H9 (cell line): ENCODE measurements around the gene RPL14. TPM values are rescaled to one million over a fixed set of nuclear protein-coding genes. Genes with fewer than 3 reads are reported as not detected.

Experiments used
- DNase-seq: peaks from one replicate; pipeline ENCODE4 v3.0.0-alpha.2; 2017
- H2AFZ ChIP-seq: one replicate; pipeline ENCODE4 v1.6.1; 2013; ENCODE audit warnings: mild to moderate bottlenecking, low read length, control low read depth, moderate library complexity
- H2AK5ac ChIP-seq: 2 replicates; pipeline ENCODE4 v1.6.1; 2013; ENCODE audit warnings: low read length, control low read depth, mixed read lengths; ENCODE audit not compliant: insufficient read length
- H2BK120ac ChIP-seq: one replicate; pipeline ENCODE4 v1.6.1; 2013; ENCODE audit warnings: low read depth, mild to moderate bottlenecking, low read length, control low read depth, inconsistent platforms; ENCODE audit not compliant: poor library complexity, severe bottlenecking
- H2BK12ac ChIP-seq: 2 replicates; pipeline ENCODE4 v1.6.1; 2013; ENCODE audit warnings: low read length, control low read depth, mixed read lengths, low read depth; ENCODE audit not compliant: insufficient read length
- H2BK15ac ChIP-seq: 2 replicates; pipeline ENCODE4 v1.6.1; 2013; ENCODE audit warnings: low read depth, low read length, control low read depth
- H2BK20ac ChIP-seq: one replicate; pipeline ENCODE4 v1.6.1; 2013; ENCODE audit warnings: low read depth, mild to moderate bottlenecking, low read length, control low read depth, inconsistent platforms; ENCODE audit not compliant: poor library complexity, severe bottlenecking
- H2BK5ac ChIP-seq: 2 replicates; pipeline ENCODE4 v1.6.1; 2013; ENCODE audit warnings: low read length, control low read depth, mixed read lengths; ENCODE audit not compliant: insufficient read length
- H3K14ac ChIP-seq: 2 replicates; pipeline ENCODE4 v1.6.1; 2013; ENCODE audit warnings: low read length, control low read depth; ENCODE audit not compliant: insufficient read depth
- H3K18ac ChIP-seq: 2 replicates; pipeline ENCODE4 v1.6.1; 2013; ENCODE audit warnings: low read depth, mild to moderate bottlenecking, mixed read lengths, low read length, control low read depth; ENCODE audit not compliant: insufficient read length
- H3K23ac ChIP-seq: 2 replicates; pipeline ENCODE4 v1.6.1; 2013; ENCODE audit warnings: low read length, control low read depth, mixed read lengths, low read depth; ENCODE audit not compliant: insufficient read length
- H3K23me2 ChIP-seq: 2 replicates; pipeline ENCODE4 v1.6.1; 2013; ENCODE audit warnings: low read depth, mild to moderate bottlenecking, mixed read lengths, low read length, control low read depth; ENCODE audit not compliant: insufficient read length, poor library complexity, severe bottlenecking
- H3K27ac ChIP-seq: 2 replicates; pipeline ENCODE4 v1.5.1; 2013; ENCODE audit warnings: low read length, control low read depth, mixed read lengths, low read depth; ENCODE audit not compliant: insufficient read length
- H3K27me3 ChIP-seq: 2 replicates; pipeline ENCODE4 v1.6.1; 2013; ENCODE audit warnings: low read length, control low read depth, inconsistent platforms; ENCODE audit not compliant: insufficient read depth
- H3K4ac ChIP-seq: 2 replicates; pipeline ENCODE4 v1.6.1; 2013; ENCODE audit warnings: low read depth, mild to moderate bottlenecking, control low read depth, inconsistent platforms, low read length, moderate library complexity
- H3K4me1 ChIP-seq: 2 replicates; pipeline ENCODE4 v1.6.1; 2013; ENCODE audit warnings: low read length, control low read depth, inconsistent platforms; ENCODE audit not compliant: insufficient read depth
- H3K4me2 ChIP-seq: 2 replicates; pipeline ENCODE4 v1.6.1; 2013; ENCODE audit warnings: low read length, control low read depth, mixed read lengths; ENCODE audit not compliant: insufficient read length, insufficient read depth
- H3K56ac ChIP-seq: 2 replicates; pipeline ENCODE4 v1.6.1; 2013; ENCODE audit warnings: low read depth, mild to moderate bottlenecking, mixed read lengths, low read length, control low read depth; ENCODE audit not compliant: insufficient read length
- H3K79me1 ChIP-seq: 2 replicates; pipeline ENCODE4 v1.6.1; 2013; ENCODE audit warnings: low read depth, mild to moderate bottlenecking, moderate library complexity, low read length, control low read depth, inconsistent platforms; ENCODE audit not compliant: insufficient read depth, poor library complexity, severe bottlenecking
- H3K79me2 ChIP-seq: 2 replicates; pipeline ENCODE4 v1.6.1; 2013; ENCODE audit warnings: low read length, control low read depth, inconsistent platforms; ENCODE audit not compliant: insufficient read depth
- H3K9ac ChIP-seq: 2 replicates; pipeline ENCODE4 v1.6.1; 2013; ENCODE audit warnings: low read length, control low read depth, mixed read lengths; ENCODE audit not compliant: insufficient read length; ENCODE audit errors: extremely low read depth
- H3K9me3 ChIP-seq: one replicate; pipeline ENCODE4 v1.6.1; 2013; ENCODE audit warnings: low read depth, low read length, inconsistent platforms; ENCODE audit not compliant: control insufficient read depth
- H3T11ph ChIP-seq: one replicate; pipeline ENCODE4 v1.6.1; 2013; ENCODE audit warnings: mild to moderate bottlenecking, low read length, control low read depth, inconsistent platforms
- H4K20me1 ChIP-seq: one replicate; pipeline ENCODE4 v1.6.1; 2013; ENCODE audit not compliant: control insufficient read depth, insufficient read length, insufficient read depth
- H4K5ac ChIP-seq: 2 replicates; pipeline ENCODE4 v1.6.1; 2013; ENCODE audit warnings: low read depth, mild to moderate bottlenecking, mixed read lengths, low read length, control low read depth; ENCODE audit not compliant: insufficient read length
- H4K8ac ChIP-seq: replicated peaks from 2 replicates; pipeline ENCODE4 v1.6.1; 2013; ENCODE audit warnings: low read length, control low read depth, mixed read lengths, low read depth; ENCODE audit not compliant: insufficient read length
- H4K91ac ChIP-seq: 2 replicates; pipeline ENCODE4 v1.6.1; 2013; ENCODE audit warnings: low read depth, mild to moderate bottlenecking, moderate library complexity, mixed read lengths, low read length, control low read depth; ENCODE audit not compliant: insufficient read length
- H3K27ac Mint-ChIP-seq, 3 experiments: 2 replicates in 2 of 3; 3 replicates in 1 of 3; pipeline ENCODE4 v1.8.0; 2020 to 2021; ENCODE audit warnings: mixed read lengths in 3 of 3, mild to moderate bottlenecking in 1 of 3, moderate library complexity in 1 of 3
- H3K27me3 Mint-ChIP-seq: 2 replicates; pipeline ENCODE4 v1.8.0; 2021; ENCODE audit warnings: low read depth, mild to moderate bottlenecking, moderate library complexity, mixed read lengths
- H3K36me3 Mint-ChIP-seq, 3 experiments: 2 replicates in 2 of 3; 3 replicates in 1 of 3; pipeline ENCODE4 v1.8.0; 2020 to 2021; ENCODE audit warnings: low read depth in 3 of 3, mixed read lengths in 3 of 3; ENCODE audit not compliant: insufficient read depth in 1 of 3
- H3K4me1 Mint-ChIP-seq, 2 experiments: 2 replicates each; pipeline ENCODE4 v1.8.0; 2020; ENCODE audit warnings: mixed read lengths in 2 of 2
- H3K4me3 Mint-ChIP-seq, 2 experiments: 2 replicates in 1 of 2; 3 replicates in 1 of 2; pipeline ENCODE4 v1.8.0; 2020 to 2021; ENCODE audit warnings: mild to moderate bottlenecking in 2 of 2, mixed read lengths in 2 of 2, moderate library complexity in 1 of 2
- H3K9me3 Mint-ChIP-seq, 2 experiments: 2 replicates in 1 of 2; 3 replicates in 1 of 2; pipeline ENCODE4 v1.8.0; 2020; ENCODE audit warnings: mild to moderate bottlenecking in 2 of 2, mixed read lengths in 2 of 2, moderate library complexity in 1 of 2
- whole genome bisulfite sequencing: extraction: QIAGEN DNeasy Blood & Tissue Kit; methylation state at CpG from one replicate; pipeline ENCODE4 v1.1.7; 2013; ENCODE audit warnings: missing lambda C conversion rate, low lambda C conversion rate, mixed read lengths; ENCODE audit not compliant: insufficient read length; ENCODE audit errors: extremely low coverage; 5-methylcytosine and 5-hydroxymethylcytosine counted together
- total RNA-seq: library from RNA; stranded (reverse); gene quantifications from 2 replicates; pipeline ENCODE4 v1.2.1, GENCODE V29; 2021
- TF ChIP-seq, protein P1 (sequence below): fragments of 200-600 bp; sonication (generic); conservative IDR thresholded peaks from 3 replicates; pipeline ENCODE4 v1.8.0; 2021; ENCODE audit warnings: antibody characterized with exemption, mild to moderate bottlenecking

RPL14 gene
- total RNA-seq, 1 experiment from 2014 or later = 2,490 TPM

GRCh38 chr3:40445062-40445461 is 12.1 kb upstream of the RPL14 start:
- Histone ChIP-seq H2BK12ac (no peak overlapping the region), H3K27me3 (no peaks in the 10 kb centered on the region), H2BK5ac (no peak overlapping the region), H2AK5ac (no peak overlapping the region), H3K23ac (no peak overlapping the region), H3K27ac (no peak overlapping the region), H3K79me1 (no peaks in the 10 kb centered on the region), H3K14ac (no peak overlapping the region), H2AFZ (no peak overlapping the region), H2BK15ac (no peak overlapping the region), H4K20me1 (no peaks in the 10 kb centered on the region), H2BK20ac (no peak overlapping the region), H3T11ph (no peak overlapping the region), H3K4ac (no peak overlapping the region), H3K9me3 (no peaks in the 10 kb centered on the region), H3K4me1 (no peaks in the 10 kb centered on the region), H3K4me2 (no peak overlapping the region), H3K79me2 (no peaks in the 10 kb centered on the region), H3K23me2 (no peaks in the 10 kb centered on the region), H3K9ac (no peak overlapping the region), H4K5ac (no peak overlapping the region), H3K18ac (no peak overlapping the region), H4K91ac (no peak overlapping the region), H4K8ac (no peak overlapping the region), H3K56ac (no peak overlapping the region), H2BK120ac (no peak overlapping the region)
- no peak overlapping the region for H3K27ac Mint-ChIP-seq
- H3K4me1 Mint-ChIP-seq = peaks cover 4 to 5% of the 10 kb centered on the region in 2 experiments; a peak in 2 of 4 replicates
- no peak for DNase-seq
- H3K9me3 Mint-ChIP-seq = no peaks in the 10 kb centered on the region
- WGBS = no CpG with 5 or more reads among the region's 9 CpGs
- no peak overlapping the region for H3K4me3 Mint-ChIP-seq
- TF ChIP-seq, protein P1, sequence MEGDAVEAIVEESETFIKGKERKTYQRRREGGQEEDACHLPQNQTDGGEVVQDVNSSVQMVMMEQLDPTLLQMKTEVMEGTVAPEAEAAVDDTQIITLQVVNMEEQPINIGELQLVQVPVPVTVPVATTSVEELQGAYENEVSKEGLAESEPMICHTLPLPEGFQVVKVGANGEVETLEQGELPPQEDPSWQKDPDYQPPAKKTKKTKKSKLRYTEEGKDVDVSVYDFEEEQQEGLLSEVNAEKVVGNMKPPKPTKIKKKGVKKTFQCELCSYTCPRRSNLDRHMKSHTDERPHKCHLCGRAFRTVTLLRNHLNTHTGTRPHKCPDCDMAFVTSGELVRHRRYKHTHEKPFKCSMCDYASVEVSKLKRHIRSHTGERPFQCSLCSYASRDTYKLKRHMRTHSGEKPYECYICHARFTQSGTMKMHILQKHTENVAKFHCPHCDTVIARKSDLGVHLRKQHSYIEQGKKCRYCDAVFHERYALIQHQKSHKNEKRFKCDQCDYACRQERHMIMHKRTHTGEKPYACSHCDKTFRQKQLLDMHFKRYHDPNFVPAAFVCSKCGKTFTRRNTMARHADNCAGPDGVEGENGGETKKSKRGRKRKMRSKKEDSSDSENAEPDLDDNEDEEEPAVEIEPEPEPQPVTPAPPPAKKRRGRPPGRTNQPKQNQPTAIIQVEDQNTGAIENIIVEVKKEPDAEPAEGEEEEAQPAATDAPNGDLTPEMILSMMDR = no peak
- H3K27me3 Mint-ChIP-seq = peaks cover 1% of the 10 kb centered on the region
- H3K36me3 Mint-ChIP-seq = no peaks in the 10 kb centered on the region
